ENCODE results near the gene CASP7.

The CASP7 gene

DNA sequence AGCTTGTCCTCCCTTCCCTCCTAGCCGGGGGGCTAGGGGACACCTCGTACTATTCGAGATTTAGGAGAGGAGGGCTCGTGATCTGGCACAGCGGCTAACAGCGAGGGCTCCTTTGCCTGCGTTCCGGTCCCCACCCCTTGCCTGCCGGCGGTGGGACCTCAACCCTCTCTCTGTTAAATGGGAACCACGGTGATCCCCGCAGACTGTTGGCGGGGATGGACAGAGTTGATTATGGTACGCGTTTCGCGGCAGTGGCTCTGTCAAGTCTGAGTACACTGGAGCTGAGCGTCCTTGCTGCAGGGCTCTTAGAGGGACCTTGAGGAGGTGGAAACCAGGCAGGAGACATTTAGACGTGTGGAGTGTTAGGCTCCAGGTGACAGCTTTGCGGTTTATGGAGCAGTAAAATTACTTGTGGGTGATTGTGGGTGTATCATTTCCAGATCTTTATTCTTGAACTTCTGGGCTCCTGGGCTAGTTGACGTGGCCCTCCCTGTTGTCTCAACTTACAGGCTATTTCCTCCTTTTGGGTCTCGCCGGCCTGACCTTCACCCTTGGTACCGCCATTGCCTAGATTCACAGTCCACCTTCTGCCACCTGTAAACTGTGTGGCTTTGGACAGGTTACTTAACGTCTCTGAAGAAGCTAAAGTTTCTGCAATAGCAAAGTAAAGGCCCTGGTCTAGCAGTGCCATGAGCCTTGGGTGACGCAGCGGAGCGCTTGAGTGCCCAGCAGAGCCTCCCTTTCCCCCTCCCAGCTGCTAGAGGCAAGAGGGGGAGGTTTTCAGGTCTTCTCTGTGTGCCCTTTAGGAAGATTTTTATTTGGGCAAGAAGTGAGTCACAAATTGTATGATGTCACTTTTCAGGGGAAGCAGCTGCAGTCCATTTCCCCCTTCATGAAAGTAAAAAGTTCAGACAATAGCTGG is 739 bp downstream of the CASP7 start:
- Histone ChIP-seq H4K20me1 (ENCODE audit: insufficient read depth, low read length) (no peaks in the 10 kb centered on the region), H3K27ac (ENCODE audit: low read depth, low read length, poor library complexity, severe bottlenecking) (peak overlapping the region; percentile 62), H3K9me3 (ENCODE audit: low read length) (peaks cover 8% of the 10 kb centered on the region; the same call in 1 of the 2 replicates), H2AFZ (ENCODE audit: low read length) (no peak overlapping the region), H3K27me3 (ENCODE audit: insufficient read depth, low read length) (no peaks in the 10 kb centered on the region), H3F3A (ENCODE audit: insufficient read depth, low read length) (no peaks in the 10 kb centered on the region), H3K36me3 (ENCODE audit: insufficient read depth, low read length) (peaks cover 17% of the 10 kb centered on the region), H3K4me3 (ENCODE audit: low read depth, low read length, poor library complexity, severe bottlenecking) (peak overlapping the region; percentile 93), H3K4me2 (ENCODE audit: low read length) (peak overlapping the region; percentile 99), H3K4me1 (ENCODE audit: insufficient read depth, low read length, severe bottlenecking) (peaks cover 21% of the 10 kb centered on the region), H3K9ac (ENCODE audit: low read length) (peak overlapping the region; percentile 90), H3K79me2 (ENCODE audit: insufficient read depth, low read length) (peaks cover 16% of the 10 kb centered on the region; the same call in 1 of the 2 replicates), H3K9me2 (ENCODE audit: low read depth, low read length) (no peaks in the 10 kb centered on the region)
- TF ChIP-seq EZH2 (IDR thresholded peaks at IDR 0.05; ENCODE audit: borderline replicate concordance, low read length), result no peak
- TF ChIP-seq, protein P1, sequence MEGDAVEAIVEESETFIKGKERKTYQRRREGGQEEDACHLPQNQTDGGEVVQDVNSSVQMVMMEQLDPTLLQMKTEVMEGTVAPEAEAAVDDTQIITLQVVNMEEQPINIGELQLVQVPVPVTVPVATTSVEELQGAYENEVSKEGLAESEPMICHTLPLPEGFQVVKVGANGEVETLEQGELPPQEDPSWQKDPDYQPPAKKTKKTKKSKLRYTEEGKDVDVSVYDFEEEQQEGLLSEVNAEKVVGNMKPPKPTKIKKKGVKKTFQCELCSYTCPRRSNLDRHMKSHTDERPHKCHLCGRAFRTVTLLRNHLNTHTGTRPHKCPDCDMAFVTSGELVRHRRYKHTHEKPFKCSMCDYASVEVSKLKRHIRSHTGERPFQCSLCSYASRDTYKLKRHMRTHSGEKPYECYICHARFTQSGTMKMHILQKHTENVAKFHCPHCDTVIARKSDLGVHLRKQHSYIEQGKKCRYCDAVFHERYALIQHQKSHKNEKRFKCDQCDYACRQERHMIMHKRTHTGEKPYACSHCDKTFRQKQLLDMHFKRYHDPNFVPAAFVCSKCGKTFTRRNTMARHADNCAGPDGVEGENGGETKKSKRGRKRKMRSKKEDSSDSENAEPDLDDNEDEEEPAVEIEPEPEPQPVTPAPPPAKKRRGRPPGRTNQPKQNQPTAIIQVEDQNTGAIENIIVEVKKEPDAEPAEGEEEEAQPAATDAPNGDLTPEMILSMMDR (IDR thresholded peaks at IDR 0.05; ENCODE audit: low read length), result no peak

DNA sequence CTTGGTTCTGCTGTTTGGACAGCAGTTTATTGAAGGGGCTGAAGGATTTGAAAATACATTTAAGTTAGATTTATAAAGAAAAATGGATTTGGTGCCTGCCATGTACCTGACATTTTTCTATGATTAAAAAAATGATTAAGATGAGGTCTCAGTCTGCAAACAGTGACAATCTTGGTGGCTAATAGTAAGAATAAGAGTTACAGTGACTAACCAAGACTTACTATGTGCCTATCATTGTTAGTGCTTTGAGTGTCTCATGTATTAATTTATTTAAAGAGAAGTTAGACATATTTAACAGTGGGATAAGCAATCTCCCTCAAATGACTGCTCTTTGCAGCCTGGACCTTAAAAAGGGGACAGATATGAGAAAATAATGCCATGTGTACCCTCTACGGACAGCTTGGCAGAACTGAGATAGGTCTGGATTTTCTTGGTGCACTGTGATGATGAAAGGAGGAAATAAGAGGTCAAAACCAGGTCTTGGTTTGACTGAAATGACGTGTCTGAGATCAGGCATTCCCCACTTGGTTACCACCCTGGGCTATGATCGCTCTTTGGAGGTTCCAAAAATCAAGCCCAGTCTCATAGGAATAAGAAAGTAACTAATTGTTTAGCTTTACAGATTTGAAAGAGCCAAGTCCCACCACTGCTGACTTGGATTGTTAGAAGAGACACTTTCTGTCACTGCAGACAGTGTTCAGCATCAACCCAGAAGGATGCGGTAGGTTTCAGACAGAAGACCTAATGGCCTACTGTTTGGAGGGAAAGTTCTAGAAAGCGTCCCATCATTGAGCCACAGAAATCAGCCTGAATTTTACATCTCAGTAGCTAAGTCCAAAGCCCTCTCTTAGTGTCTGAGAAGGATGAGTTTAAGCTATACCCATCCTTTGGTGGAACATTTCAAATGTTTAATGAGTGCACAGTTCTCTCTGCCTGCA is 2.1 kb downstream of the CASP7 start:
- H3K27ac ChIP-seq (ENCODE audit: low read depth, low read length, poor library complexity, severe bottlenecking), result peak overlapping the region; percentile 62
- H3K9ac ChIP-seq (ENCODE audit: low read length), result peak overlapping the region; percentile 90; the same call in 1 of the 2 replicates
- H3K79me2 ChIP-seq (ENCODE audit: insufficient read depth, low read length), result peaks cover 21% of the 10 kb centered on the region; the same call in 1 of the 2 replicates
- H3K4me1 ChIP-seq (ENCODE audit: insufficient read depth, low read length, severe bottlenecking), result peaks cover 21% of the 10 kb centered on the region
- peaks cover 17% of the 10 kb centered on the region for H3K36me3 ChIP-seq (ENCODE audit: insufficient read depth, low read length)
- peak overlapping the region; percentile 93 for H3K4me3 ChIP-seq (ENCODE audit: low read depth, low read length, poor library complexity, severe bottlenecking)
- peak overlapping the region; percentile 99 for H3K4me2 ChIP-seq (ENCODE audit: low read length)
- TF ChIP-seq, protein P1 (IDR thresholded peaks at IDR 0.05; ENCODE audit: low read length), result no peak
- TF ChIP-seq EZH2 (IDR thresholded peaks at IDR 0.05; ENCODE audit: borderline replicate concordance, low read length), result no peak
- H3F3A ChIP-seq (ENCODE audit: insufficient read depth, low read length), result no peaks in the 10 kb centered on the region
- H4K20me1 ChIP-seq (ENCODE audit: insufficient read depth, low read length), result no peaks in the 10 kb centered on the region
- H2AFZ ChIP-seq (ENCODE audit: low read length), result no peak overlapping the region
- H3K9me2 ChIP-seq (ENCODE audit: low read depth, low read length), result no peaks in the 10 kb centered on the region
- H3K9me3 ChIP-seq (ENCODE audit: low read length), result peaks cover 15% of the 10 kb centered on the region; the same call in 1 of the 2 replicates
- H3K27me3 ChIP-seq (ENCODE audit: insufficient read depth, low read length), result no peaks in the 10 kb centered on the region

DNA sequence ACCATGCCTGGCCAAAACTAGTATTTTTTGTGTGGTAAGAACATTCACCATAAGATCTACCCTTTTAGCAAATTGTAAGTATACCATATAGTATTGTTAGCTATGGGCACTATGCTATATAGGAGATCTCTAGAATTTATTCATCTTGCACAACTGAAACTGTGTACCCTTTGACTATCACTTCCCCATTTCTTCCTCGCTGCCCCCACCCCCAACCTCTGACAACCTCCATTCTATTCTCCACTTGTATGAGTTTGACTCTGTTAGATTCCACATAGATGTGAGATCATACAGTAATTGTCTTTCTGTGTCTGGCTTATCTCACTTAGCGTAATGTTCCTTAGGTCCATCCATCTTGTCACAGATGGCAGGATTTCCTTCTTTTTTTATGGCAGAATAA is 3.6 kb downstream of the CASP7 start:
- Histone ChIP-seq H3F3A (ENCODE audit: insufficient read depth, low read length) (no peaks in the 10 kb centered on the region), H3K79me2 (ENCODE audit: insufficient read depth, low read length) (peaks cover 23% of the 10 kb centered on the region; the same call in 1 of the 2 replicates)
- TF ChIP-seq, protein P1 (IDR thresholded peaks at IDR 0.05; ENCODE audit: low read length), result no peak
- no peak for TF ChIP-seq EZH2 (IDR thresholded peaks at IDR 0.05; ENCODE audit: borderline replicate concordance, low read length)

More for the DNA sequence above, 3.6 kb downstream of the CASP7 start:
- Histone ChIP-seq H3K4me3 (ENCODE audit: low read depth, low read length, poor library complexity, severe bottlenecking) (no peak overlapping the region), H3K4me2 (ENCODE audit: low read length) (no peak overlapping the region), H3K4me1 (ENCODE audit: insufficient read depth, low read length, severe bottlenecking) (peaks cover 21% of the 10 kb centered on the region), H3K9me2 (ENCODE audit: low read depth, low read length) (no peaks in the 10 kb centered on the region), H3K36me3 (ENCODE audit: insufficient read depth, low read length) (peaks cover 17% of the 10 kb centered on the region), H3K27ac (ENCODE audit: low read depth, low read length, poor library complexity, severe bottlenecking) (no peak overlapping the region), H4K20me1 (ENCODE audit: insufficient read depth, low read length) (no peaks in the 10 kb centered on the region), H3K27me3 (ENCODE audit: insufficient read depth, low read length) (no peaks in the 10 kb centered on the region), H3K9ac (ENCODE audit: low read length) (no peak overlapping the region), H2AFZ (ENCODE audit: low read length) (no peak overlapping the region), H3K9me3 (ENCODE audit: low read length) (peaks cover 19% of the 10 kb centered on the region; the same call in 1 of the 2 replicates)
